HepG2 (cell line): ENCODE data around the gene C1orf115. TPM values are rescaled to one million over a fixed set of nuclear protein-coding genes. Genes with fewer than 3 reads are reported as not detected.
A peak's percentile ranks its signal among the peaks of the same experiment; 100 is the strongest.

ENCODE experiments used
- ATAC-seq: fragments of 200-7000 bp; cut with Tn5 transposase; 3 replicates; pipeline ENCODE4 v1.9.1; 2020; ENCODE audit warnings: mild to moderate bottlenecking, moderate library complexity
- BruUV-seq: library from RNA; stranded (reverse); fragments of 400-500 nt; replicated peaks from 2 replicates; lab custom pipeline; 2021; lab: Mats Ljungman, UMichigan
- CTCF ChIA-PET: fragments of 300-600 bp; formaldehyde crosslinking; extraction: SDS; loops from one replicate; lab custom pipeline; 2021; ENCODE audit warnings: low total read pairs, inconsistent platforms, low intra/inter-chr PET ratio; lab: Yijun Ruan, JAX
- POLR2A ChIA-PET: fragments of 350-600 bp; sonication (Branson Sonifier 250); formaldehyde crosslinking; loops from one replicate; lab custom pipeline; 2020; ENCODE audit warnings: antibody characterized with exemption, inconsistent platforms; lab: Yijun Ruan, JAX
- DNase-seq: peaks from one replicate; pipeline ENCODE4 v3.0.0-alpha.2; 2015; ENCODE audit warnings: low spot score
- FAIRE-seq: peaks from 3 replicates; lab custom pipeline; 2011; peaks lifted over from hg19 to GRCh38; lab: Jason Lieb, UNC
- H2AFZ ChIP-seq: one replicate; pipeline ENCODE4 v1.6.1; 2011; ENCODE audit warnings: low read length, inconsistent platforms
- H3K27ac ChIP-seq: fragments of 300-600 bp; 3 replicates; pipeline ENCODE4 v1.8.0; 2011; ENCODE audit warnings: mixed run types, mild to moderate bottlenecking, mixed read lengths, low read length, inconsistent platforms; ENCODE audit not compliant: insufficient read depth; ENCODE audit errors: extremely low read length
- H3K27me3 ChIP-seq, 2 experiments: fragments of 200-600 bp in 1 of 2; 2 replicates in 1 of 2; 3 replicates in 1 of 2; pipeline versions ENCODE4 v1.6.0 to v1.8.0; 2011; ENCODE audit warnings: low read length in 2 of 2, mild to moderate bottlenecking in 2 of 2, moderate library complexity in 2 of 2, inconsistent platforms in 1 of 2; ENCODE audit not compliant: insufficient read depth in 2 of 2, control insufficient read depth in 1 of 2
- H3K36me3 ChIP-seq, 2 experiments: fragments of 200-600 bp in 1 of 2; replicated peaks in 1 of 2; 2 replicates in 1 of 2; 3 replicates in 1 of 2; pipeline versions ENCODE4 v1.5.1 to v1.8.0; 2011; ENCODE audit warnings: low read length in 2 of 2, inconsistent platforms in 1 of 2; ENCODE audit not compliant: insufficient read depth in 2 of 2, control insufficient read depth in 1 of 2
- H3K4me1 ChIP-seq: 2 replicates; pipeline ENCODE4 v1.5.1; 2012; ENCODE audit warnings: low read length, inconsistent platforms; ENCODE audit not compliant: insufficient read depth
- H3K4me2 ChIP-seq: 2 replicates; pipeline ENCODE4 v1.6.0; 2011; ENCODE audit warnings: low read depth, low read length, inconsistent platforms
- H3K4me3 ChIP-seq, 3 experiments: fragments of 200-600 bp in 1 of 3; sonication (generic), shearing (Covaris generic) in 1 of 3; replicated peaks in 1 of 3; 2 replicates each; pipeline ENCODE4 v1.5.1; 2011 to 2016; ENCODE audit warnings: low read length in 3 of 3, inconsistent platforms in 2 of 3, low read depth in 2 of 3, mild to moderate bottlenecking in 2 of 3, control low read depth in 1 of 3, mixed read lengths in 1 of 3; ENCODE audit not compliant: insufficient read depth in 1 of 3
- H3K79me2 ChIP-seq: one replicate; pipeline ENCODE4 v1.6.1; 2011; ENCODE audit warnings: low read length, inconsistent platforms; ENCODE audit not compliant: insufficient read depth
- H3K9ac ChIP-seq: 2 replicates; pipeline ENCODE4 v1.6.0; 2011; ENCODE audit warnings: mild to moderate bottlenecking, low read depth, low read length, inconsistent platforms; ENCODE audit not compliant: insufficient read depth
- H3K9me3 ChIP-seq: 2 replicates; pipeline ENCODE4 v1.5.1; 2012; ENCODE audit warnings: mild to moderate bottlenecking, low read length
- H4K20me1 ChIP-seq: 2 replicates; pipeline ENCODE4 v1.6.0; 2011; ENCODE audit warnings: inconsistent platforms, mild to moderate bottlenecking, low read length, moderate library complexity; ENCODE audit not compliant: insufficient read depth
- RBFOX2 ChIP-seq: fragments of 200-400 bp; formaldehyde crosslinking; IDR thresholded peaks from 2 replicates; pipeline ENCODE4 v1.6.1; 2017; ENCODE audit warnings: low read depth, mild to moderate bottlenecking, low read length
- SKI ChIP-seq: fragments of 450-650 bp; IDR thresholded peaks from one replicate; pipeline ENCODE4 v1.6.1; 2018; ENCODE audit warnings: mild to moderate bottlenecking; ENCODE audit not compliant: partially characterized antibody
- THRA ChIP-seq: sonication (generic); formaldehyde crosslinking; IDR thresholded peaks from 2 replicates; pipeline ENCODE4 v1.4.0; 2020; ENCODE audit warnings: missing genetic modification reagents, borderline replicate concordance
- TRAFD1 ChIP-seq: sonication (generic); formaldehyde crosslinking; IDR thresholded peaks from 2 replicates; pipeline ENCODE4 v1.5.1; 2020; ENCODE audit warnings: missing genetic modification reagents, mild to moderate bottlenecking, borderline replicate concordance
- ZFP82 ChIP-seq: sonication (generic); formaldehyde crosslinking; IDR thresholded peaks from 2 replicates; pipeline ENCODE4 v1.5.1; 2020; ENCODE audit warnings: mild to moderate bottlenecking, missing genetic modification reagents, borderline replicate concordance
- ZNF605 ChIP-seq: sonication (generic); formaldehyde crosslinking; IDR thresholded peaks from 2 replicates; pipeline ENCODE4 v1.8.0; 2022; ENCODE audit warnings: mild to moderate bottlenecking, missing genetic modification reagents
- WGBS: methylation state at CpG from one replicate; pipeline ENCODE4 v1.1.6; 2017; ENCODE audit warnings: low lambda C conversion rate; 5-methylcytosine and 5-hydroxymethylcytosine counted together
- in situ Hi-C: cut with HindIII; loops from 2 replicates; pipeline ENCODE4 v1.10.0; 2017; ENCODE audit warnings: low pct_unique_long_range_greater_than_20kb; ENCODE audit not compliant: extremely low pct_ligation_motif_present
- intact Hi-C: fragments of 100-400 bp; cut with micrococcal nuclease; formaldehyde crosslinking; loops from one replicate; pipeline ENCODE4 v1.10.0; 2022; ENCODE audit not compliant: unreplicated experiment
- polyA plus RNA-seq, 8 experiments: library from polyadenylated mRNA; depleted of rRNA in 3 of 8; stranded (reverse) in 7 of 8; unstranded in 1 of 8; fragments of >200 nt; fragmentation: Illumina TruSeq in 4 of 8; extraction: Trizol in 4 of 8; gene quantifications; 2 replicates each; pipeline versions ENCODE4 v1.2.1 to v1.2.3, GENCODE V29; 2011 to 2016; ENCODE audit warnings: low read depth in 4 of 8, missing spikeins in 1 of 8, mixed read lengths in 1 of 8; ENCODE audit not compliant: insufficient read depth in 1 of 8
- total RNA-seq, 5 experiments: library from RNA; depleted of rRNA; stranded (reverse); fragments of >200 nt; fragmentation: Illumina TruSeq; extraction: Trizol; gene quantifications; 2 replicates each; pipeline ENCODE4 v1.2.3, GENCODE V29; 2016; ENCODE audit warnings: low read depth in 1 of 5

C1orf115 gene
- total and polyA plus RNA-seq, 2 of the 13 experiments (the other 11 are each of a cell fraction or from before 2014, with no cell fraction given) = 25.2 to 85.9 TPM

- Histone ChIP-seq H3K9me3 (no peaks in the 10 kb centered on the region), H3K27me3 (no peaks in the 10 kb centered on the region; a peak in 2 of 5 replicates), H3K27ac (no peak overlapping the region), H3K4me2 (peak overlapping the region; percentile 77; the same call in 1 of the 2 replicates), H3K4me3 (peak overlapping the region in 1 of 3 experiments; percentile 82; a peak in 2 of 6 replicates), H4K20me1 (no peaks in the 10 kb centered on the region), H3K9ac (no peak overlapping the region), H2AFZ (no peak overlapping the region), H3K36me3 (peaks cover 6 to 9% of the 10 kb centered on the region in 2 experiments), H3K79me2 (peaks cover 39% of the 10 kb centered on the region), H3K4me1 (peaks cover 48% of the 10 kb centered on the region)
- BruUV-seq = no TSS peak
- in situ Hi-C loops (loop anchor here (5.0 kb wide), 1 partner anchor 85 kb away; no protein-coding TSS in a partner anchor), intact Hi-C loops (no loop called here)
- DNase-seq (no peak), ATAC-seq (no peak), FAIRE-seq (no peak)
- 92% methylated on average over 8 of the region's 8 CpGs for WGBS
- no peak for TF ChIP-seq SKI
- no peak for TF ChIP-seq ZNF605 (CRISPR knock-in tag)
- TF ChIP-seq RBFOX2 = 0 out of 2 replicates have a peak, but pooled peaks have one; percentile 15
- no peak for TF ChIP-seq TRAFD1 (CRISPR knock-in tag)
- TF ChIP-seq ZFP82 (CRISPR knock-in tag) = no peak
- TF ChIP-seq THRA (CRISPR knock-in tag) = no peak
- ChIA-PET CTCF (no interaction called here), POLR2A (interaction anchor here (1.8 kb wide), 1 partner anchor 55 kb away, joined by 9 read pairs; the partner anchor contains the start of gene MTARC2)
Measured at GRCh38 chr1:220692436-220693228, 2.5 kb downstream of the C1orf115 start.
